ENCODE measurements around the gene LRRC7. TPM values are rescaled to one million over a fixed set of nuclear protein-coding genes. Genes with fewer than 3 reads are reported as not detected.

The LRRC7 gene
- total RNA-seq, 1 donor from 2014 or later: 0.94 TPM

- no peak for TF ChIP-seq CTCF (IDR thresholded peaks at IDR 0.05)
- H3K27ac Mint-ChIP-seq (ENCODE audit: unreplicated experiment): no peak overlapping the region
- peaks cover 4% of the 10 kb centered on the region for H3K9me3 Mint-ChIP-seq (ENCODE audit: unreplicated experiment)
- no peak for DNase-seq (ENCODE audit: extremely low spot score, unreplicated experiment)
- no peaks in the 10 kb centered on the region for H3K36me3 Mint-ChIP-seq (ENCODE audit: unreplicated experiment)
- H3K27me3 Mint-ChIP-seq (ENCODE audit: unreplicated experiment): peaks cover 17% of the 10 kb centered on the region
- peaks cover 1% of the 10 kb centered on the region for H3K4me1 Mint-ChIP-seq (ENCODE audit: unreplicated experiment)
- no peak overlapping the region for H3K4me3 Mint-ChIP-seq (ENCODE audit: unreplicated experiment)
Observed at GRCh38 chr1:70066711-70067110, 499.0 kb downstream of the LRRC7 start.

- no peak for TF ChIP-seq CTCF (IDR thresholded peaks at IDR 0.05)
- Mint-ChIP-seq H3K27me3 (ENCODE audit: unreplicated experiment) (peaks cover 12% of the 10 kb centered on the region), H3K4me1 (ENCODE audit: unreplicated experiment) (peaks cover 7% of the 10 kb centered on the region), H3K36me3 (ENCODE audit: unreplicated experiment) (no peaks in the 10 kb centered on the region), H3K4me3 (ENCODE audit: unreplicated experiment) (no peak overlapping the region), H3K27ac (ENCODE audit: unreplicated experiment) (no peak overlapping the region), H3K9me3 (ENCODE audit: unreplicated experiment) (no peaks in the 10 kb centered on the region)
- DNase-seq (ENCODE audit: extremely low spot score, unreplicated experiment): no peak
Observed at GRCh38 chr1:70071601-70072000, 503.9 kb downstream of the LRRC7 start.

GRCh38 chr1:70072231-70072751 is 504.6 kb downstream of the LRRC7 start:
- Mint-ChIP-seq H3K27me3 (ENCODE audit: unreplicated experiment) (peaks cover 5% of the 10 kb centered on the region), H3K4me3 (ENCODE audit: unreplicated experiment) (no peak overlapping the region), H3K36me3 (ENCODE audit: unreplicated experiment) (no peaks in the 10 kb centered on the region), H3K27ac (ENCODE audit: unreplicated experiment) (no peak overlapping the region), H3K4me1 (ENCODE audit: unreplicated experiment) (peaks cover 10% of the 10 kb centered on the region), H3K9me3 (ENCODE audit: unreplicated experiment) (no peaks in the 10 kb centered on the region)
- TF ChIP-seq CTCF (IDR thresholded peaks at IDR 0.05): no peak
- DNase-seq (ENCODE audit: extremely low spot score, unreplicated experiment): no peak

GRCh38 chr1:70075761-70076160 is 508.0 kb downstream of the LRRC7 start:
- peaks cover 2% of the 10 kb centered on the region for H3K27me3 Mint-ChIP-seq (ENCODE audit: unreplicated experiment)
- DNase-seq (ENCODE audit: extremely low spot score, unreplicated experiment): no peak
- H3K9me3 Mint-ChIP-seq (ENCODE audit: unreplicated experiment): no peaks in the 10 kb centered on the region
- H3K36me3 Mint-ChIP-seq (ENCODE audit: unreplicated experiment): no peaks in the 10 kb centered on the region
- no peak overlapping the region for H3K27ac Mint-ChIP-seq (ENCODE audit: unreplicated experiment)
- H3K4me3 Mint-ChIP-seq (ENCODE audit: unreplicated experiment): no peak overlapping the region
- H3K4me1 Mint-ChIP-seq (ENCODE audit: unreplicated experiment): peaks cover 18% of the 10 kb centered on the region
- no peak for TF ChIP-seq CTCF (IDR thresholded peaks at IDR 0.05)

- TF ChIP-seq CTCF (IDR thresholded peaks at IDR 0.05): no peak
- Mint-ChIP-seq H3K4me3 (ENCODE audit: unreplicated experiment) (no peak overlapping the region), H3K9me3 (ENCODE audit: unreplicated experiment) (no peaks in the 10 kb centered on the region), H3K36me3 (ENCODE audit: unreplicated experiment) (no peaks in the 10 kb centered on the region), H3K4me1 (ENCODE audit: unreplicated experiment) (peaks cover 16% of the 10 kb centered on the region), H3K27ac (ENCODE audit: unreplicated experiment) (no peak overlapping the region), H3K27me3 (ENCODE audit: unreplicated experiment) (peaks cover 2% of the 10 kb centered on the region)
- no peak for DNase-seq (ENCODE audit: extremely low spot score, unreplicated experiment)
Observed at GRCh38 chr1:70077066-70077465, 509.3 kb downstream of the LRRC7 start.
